ENCODE results near the gene NUBP1.
"Not testable (repeated sequence)": the region's sequence is repeated elsewhere in the genome, so short reads cannot be mapped to it uniquely, and the experiment has no call there.

NUBP1 gene

GRCh38 chr16:10743610-10744369, at the start of gene NUBP1:
NUBP1 (plus strand) TSS chr16:10743842; CDS start chr16:10743864, 22 bp downstream.
- peak; percentile 92 for DNase-seq (ENCODE audit: low read depth)

- no peak for DNase-seq (ENCODE audit: low read depth)
Observed at GRCh38 chr16:10693889-10694288, 49.8 kb upstream of the NUBP1 start.

GRCh38 chr16:10694306-10694705, 49.3 kb upstream of the NUBP1 start:
- DNase-seq (ENCODE audit: low read depth): no peak

- no peak for DNase-seq (ENCODE audit: low read depth)
Observed at GRCh38 chr16:10694830-10695229, 48.8 kb upstream of the NUBP1 start, which contains the start of gene TEKT5. TEKT5 (minus strand) TSS chr16:10694930; CDS start chr16:10694873, 57 bp downstream.

GRCh38 chr16:10699756-10700155, 43.9 kb upstream of the NUBP1 start:
- no peak for DNase-seq (ENCODE audit: low read depth)

GRCh38 chr16:10708969-10709368, 34.7 kb upstream of the NUBP1 start:
- peak; percentile 19 for DNase-seq (ENCODE audit: low read depth)

GRCh38 chr16:10728003-10728887, 15.4 kb upstream of the NUBP1 start:
- no peak for DNase-seq (ENCODE audit: low read depth)

- DNase-seq (ENCODE audit: low read depth): no peak
Observed at GRCh38 chr16:10729104-10730048, 14.3 kb upstream of the NUBP1 start.

- no peak for DNase-seq (ENCODE audit: low read depth)
Observed at GRCh38 chr16:10731790-10732189, 11.9 kb upstream of the NUBP1 start.

GRCh38 chr16:10737068-10737625, 6.5 kb upstream of the NUBP1 start:
- DNase-seq (ENCODE audit: low read depth): peak; percentile 30

GRCh38 chr16:10738231-10739077, 5.2 kb upstream of the NUBP1 start:
- peak; percentile 68 for DNase-seq (ENCODE audit: low read depth)

- DNase-seq (ENCODE audit: low read depth): no peak
Observed at GRCh38 chr16:10740000-10740844, 3.4 kb upstream of the NUBP1 start.

- no peak for DNase-seq (ENCODE audit: low read depth)
Observed at GRCh38 chr16:10740845-10741208, 2.8 kb upstream of the NUBP1 start.

GRCh38 chr16:10741249-10741648, 2.4 kb upstream of the NUBP1 start:
- DNase-seq (ENCODE audit: low read depth): not testable (repeated sequence)

- DNase-seq (ENCODE audit: low read depth): no peak
Observed at GRCh38 chr16:10741844-10742243, 1.8 kb upstream of the NUBP1 start.

- DNase-seq (ENCODE audit: low read depth): no peak
Observed at GRCh38 chr16:10743227-10743609, 424 bp upstream of the NUBP1 start.

- no peak for DNase-seq (ENCODE audit: low read depth)
Observed at GRCh38 chr16:10744370-10745030, 858 bp downstream of the NUBP1 start.

GRCh38 chr16:10745841-10746240, 2.2 kb downstream of the NUBP1 start:
- no peak for DNase-seq (ENCODE audit: low read depth)

GRCh38 chr16:10750793-10751192, 7.2 kb downstream of the NUBP1 start:
- DNase-seq (ENCODE audit: low read depth): no peak

Measured in HS-5 (cell line).